Measurements from ENCODE around the gene LPP. TPM values are rescaled to one million over a fixed set of nuclear protein-coding genes. Genes with fewer than 3 reads are reported as not detected.

LPP gene
- total and polyA plus RNA-seq, 2 of the 4 experiments (the other 2 are of a cell fraction), result 16.0 to 130 TPM

GRCh38 chr3:188196232-188196990 is 42.5 kb downstream of the LPP start:
- H2BK20ac ChIP-seq (ENCODE audit: low read depth, low read length), result peak overlapping the region; percentile 15
- H3K4me2 ChIP-seq (ENCODE audit: low read depth, low read length), result peak overlapping the region; percentile 5; the same call in 1 of the 2 replicates
- H3K27me3 ChIP-seq (ENCODE audit: control insufficient read depth, insufficient read depth, low read length), result no peaks in the 10 kb centered on the region
- H4K91ac ChIP-seq (ENCODE audit: insufficient read depth, low read depth, low read length), result peak overlapping the region; percentile 19
- peak overlapping the region; percentile 53 for H3K27ac ChIP-seq (ENCODE audit: insufficient read depth, low read length)
- peaks cover 17% of the 10 kb centered on the region for H3K36me3 ChIP-seq (ENCODE audit: control insufficient read depth, insufficient read depth, low read length)
- H2BK5ac ChIP-seq (ENCODE audit: low read depth, low read length, poor library complexity, severe bottlenecking), result no peak overlapping the region
- peak overlapping the region; percentile 86 for H3K4ac ChIP-seq (ENCODE audit: low read depth, low read length)
- no peak overlapping the region for H2AK9ac ChIP-seq (replicated peaks; ENCODE audit: low read depth, low read length, poor library complexity)
- H2AK5ac ChIP-seq (ENCODE audit: low read depth, low read length), result peak overlapping the region; percentile 85; the same call in 1 of the 2 replicates
- H2BK120ac ChIP-seq (ENCODE audit: low read depth, low read length), result peak overlapping the region; percentile 45
- peak overlapping the region in 1 of 2 experiments; percentile 68; a peak in 1 of 4 replicates for H4K8ac ChIP-seq (ENCODE audit: low read depth in 2 of 2, low read length in 2 of 2)
- 84% methylated on average over 5 of the region's 6 CpGs; no CpG with 5 or more reads in 1 of the 2 experiments for WGBS, 2 experiments (ENCODE audit: extremely low coverage in 2 of 2, insufficient read length in 1 of 2)
- DNase-seq (peak; percentile 54), ATAC-seq (ENCODE audit: low read depth) (peak; percentile 7; the same call in 1 of the 2 replicates)
- H2AFZ ChIP-seq (replicated peaks; ENCODE audit: low read length, poor library complexity), result peak overlapping the region; percentile 48
- ChIA-PET POLR2A (ENCODE audit: unreplicated experiment) (no interaction called here), CTCF (interaction anchor here (1.3 kb wide), 1 partner anchor 12 kb away, joined by 4 read pairs; no protein-coding TSS in a partner anchor)
- H3K9me3 ChIP-seq (ENCODE audit: control insufficient read depth, insufficient read depth, low read length), result no peaks in the 10 kb centered on the region
- no peak for TF ChIP-seq MXI1 (IDR thresholded peaks at IDR 0.05; ENCODE audit: borderline replicate concordance, low read depth, low read length)
- no peak for TF ChIP-seq CTCF (conservative IDR thresholded peaks at IDR 0.05; ENCODE audit: low read depth, low read length)
- no peak for TF ChIP-seq BHLHE40 (IDR thresholded peaks at IDR 0.05; ENCODE audit: low read depth, low read length)
- no peak for TF ChIP-seq FOS (IDR thresholded peaks at IDR 0.05; ENCODE audit: low read depth, low read length)
- no peak for TF ChIP-seq RCOR1 (IDR thresholded peaks at IDR 0.05; ENCODE audit: insufficient replicate concordance, low read length)
- no peak for TF ChIP-seq CEBPB (IDR thresholded peaks at IDR 0.05; ENCODE audit: low read depth, low read length)
- peaks cover 46% of the 10 kb centered on the region for H3K9me1 ChIP-seq (ENCODE audit: insufficient read depth, low read length)
- no peak overlapping the region for H3K4me3 ChIP-seq (ENCODE audit: insufficient read depth, low read depth, low read length)
- H3K9ac ChIP-seq (ENCODE audit: low read depth, low read length), result no peak overlapping the region
- intact Hi-C loops (cut with micrococcal nuclease) (no loop called here), dilution Hi-C loops (cut with HindIII; ENCODE audit: low sequenced_read_pairs, unreplicated experiment) (no loop called here), in situ Hi-C loops (cut with MboI; ENCODE audit: low sequenced_read_pairs) (no loop called here)
- no peak overlapping the region for H4K5ac ChIP-seq (ENCODE audit: low read depth, low read length)
- H3K18ac ChIP-seq (ENCODE audit: low read depth, low read length), result peak overlapping the region; percentile 24
- peaks cover 44 to 83% of the 10 kb centered on the region in 2 experiments for H3K79me1 ChIP-seq (ENCODE audit: low read depth in 1 of 2, low read length in 2 of 2)
- no peak overlapping the region for H3K56ac ChIP-seq (ENCODE audit: extremely low read depth, insufficient read depth, low read length)
- H3K4me1 ChIP-seq (ENCODE audit: control insufficient read depth, insufficient read depth, low read length), result peaks cover 23% of the 10 kb centered on the region
- H3K14ac ChIP-seq (replicated peaks; ENCODE audit: low read depth, low read length), result peak overlapping the region; percentile 87
- peak overlapping the region; percentile 35; the same call in 2 of the 3 replicates for H2BK15ac ChIP-seq (ENCODE audit: low read depth, low read length)
- no TSS peak for BruUV-seq (replicated peaks)
- H4K20me1 ChIP-seq (ENCODE audit: insufficient read depth, low read length), result peaks cover 77% of the 10 kb centered on the region
- peak overlapping the region; percentile 78; the same call in 1 of the 2 replicates for H3K23ac ChIP-seq (ENCODE audit: low read depth, low read length)
